Limb (tissue), 2 donors: ENCODE data around the gene SMOC2.

Experiments
- DNase-seq, 2 donors: peaks; one replicate each; pipeline ENCODE4 v3.0.0-alpha.2; 2016; ENCODE audit errors: extremely low spot score in 2 of 2

The SMOC2 gene

DNA sequence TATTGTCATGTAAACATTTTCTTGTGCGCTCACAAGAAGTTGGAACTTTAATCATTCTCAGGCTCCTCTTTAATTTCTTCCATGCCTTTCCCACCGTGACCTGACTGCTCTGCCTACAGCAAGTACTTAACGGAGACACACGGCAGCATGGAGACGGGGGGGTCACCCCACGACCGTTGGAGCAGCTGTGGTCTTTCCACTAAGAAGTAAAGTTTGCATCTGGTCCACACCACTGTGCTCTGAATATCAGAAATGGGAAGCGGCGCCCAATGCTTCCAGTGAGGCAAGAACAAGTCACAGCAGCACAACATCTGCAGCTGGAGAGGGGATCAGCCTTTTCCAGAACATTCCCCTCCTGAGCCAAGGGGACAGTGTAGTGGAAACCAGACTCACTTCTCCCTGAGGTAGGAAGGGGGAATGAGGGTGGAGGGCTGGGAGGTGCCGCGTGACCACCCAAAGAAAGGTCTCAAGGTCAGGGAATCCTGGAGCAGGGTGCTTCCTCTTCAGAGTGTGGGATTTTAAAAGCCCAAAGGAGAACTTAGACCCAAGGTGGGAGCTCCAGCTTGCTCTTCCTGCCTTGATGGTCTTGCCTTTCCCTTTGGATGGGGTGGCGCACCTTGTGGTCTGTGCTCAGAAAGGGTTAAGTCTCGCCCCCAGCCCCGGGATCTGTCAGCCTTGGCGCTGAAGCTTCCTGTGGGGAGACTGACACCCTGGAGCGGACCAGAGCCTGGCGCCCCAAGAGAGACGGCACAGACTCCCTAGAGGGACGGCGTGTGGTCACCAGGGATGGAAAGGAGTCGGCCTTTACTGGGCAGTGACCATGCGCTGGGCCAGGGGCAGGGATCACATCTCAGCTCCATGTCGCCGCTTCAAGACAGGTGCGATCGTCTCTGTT is 25.6 kb upstream of the SMOC2 start:
- peak in 1 of 2 donors; percentile 38 for DNase-seq

DNA sequence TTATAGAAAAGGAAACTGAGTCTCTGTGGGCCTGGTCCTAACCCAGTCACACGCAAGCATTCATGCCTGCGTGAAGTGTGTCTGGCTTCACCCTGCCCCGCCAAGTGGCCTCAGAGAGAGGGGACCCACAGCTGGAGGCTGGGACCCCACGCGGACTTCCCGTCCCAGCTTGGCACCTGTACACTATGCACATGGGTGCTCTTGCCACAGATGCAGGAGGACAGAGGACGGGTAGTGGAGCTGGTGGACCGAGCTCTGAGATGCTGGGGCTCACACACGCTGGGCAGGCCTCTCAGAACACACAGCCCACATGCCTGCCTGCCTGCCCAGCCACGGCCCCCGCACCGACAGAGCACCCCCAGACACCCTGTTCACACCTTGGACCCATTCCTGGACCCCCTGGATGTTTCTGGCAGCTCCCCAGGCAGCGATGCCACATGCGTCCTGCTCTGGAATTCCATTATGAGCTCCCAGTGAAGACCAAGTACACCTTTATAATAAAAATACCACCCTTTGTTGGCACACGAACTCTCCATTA is 24.9 kb upstream of the SMOC2 start:
- DNase-seq = no peak

DNA sequence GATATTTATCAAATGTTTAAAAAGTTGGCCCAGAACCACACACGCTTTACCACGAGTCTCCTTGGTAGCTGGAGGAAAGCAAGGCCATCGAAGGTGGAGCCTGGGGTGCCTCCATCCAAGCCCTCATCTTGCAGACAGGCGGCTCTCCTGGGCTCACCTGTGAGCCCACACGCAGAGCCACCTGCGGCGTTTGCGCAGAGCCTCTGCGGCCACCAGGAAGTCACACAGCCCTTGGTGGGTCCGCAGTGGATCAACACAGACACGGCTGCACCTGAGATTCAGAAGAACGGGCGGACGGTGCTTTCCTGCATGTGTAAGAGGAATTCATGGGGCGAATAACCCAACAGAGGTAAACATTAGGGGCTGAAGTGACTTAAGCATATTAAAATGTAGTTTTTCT is 24.5 kb upstream of the SMOC2 start:
- DNase-seq = no peak

DNA sequence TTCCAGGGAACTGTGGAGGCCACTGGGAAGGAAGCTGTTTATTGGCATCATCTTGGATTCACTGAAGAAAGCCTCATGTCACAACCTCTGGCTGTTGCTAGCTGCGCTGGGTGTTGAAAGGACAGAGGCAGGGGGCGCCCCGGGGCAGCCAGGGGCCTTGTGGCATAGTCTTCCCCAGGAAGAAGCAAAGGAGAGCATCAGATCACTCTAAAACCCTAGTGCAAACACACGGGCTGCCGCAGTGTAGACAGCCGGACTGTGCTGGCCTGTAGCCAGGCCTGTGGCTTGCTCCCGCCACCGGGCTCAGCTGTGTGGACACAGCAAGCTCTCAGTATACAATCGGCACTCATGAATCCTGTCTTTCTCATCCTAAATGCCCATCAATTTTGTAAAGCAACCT is 23.8 kb upstream of the SMOC2 start:
- DNase-seq = no peak

GRCh38 chr6:168417679-168418557 is 23.1 kb upstream of the SMOC2 start:
- peak in 1 of 2 donors; percentile 61 for DNase-seq

DNA sequence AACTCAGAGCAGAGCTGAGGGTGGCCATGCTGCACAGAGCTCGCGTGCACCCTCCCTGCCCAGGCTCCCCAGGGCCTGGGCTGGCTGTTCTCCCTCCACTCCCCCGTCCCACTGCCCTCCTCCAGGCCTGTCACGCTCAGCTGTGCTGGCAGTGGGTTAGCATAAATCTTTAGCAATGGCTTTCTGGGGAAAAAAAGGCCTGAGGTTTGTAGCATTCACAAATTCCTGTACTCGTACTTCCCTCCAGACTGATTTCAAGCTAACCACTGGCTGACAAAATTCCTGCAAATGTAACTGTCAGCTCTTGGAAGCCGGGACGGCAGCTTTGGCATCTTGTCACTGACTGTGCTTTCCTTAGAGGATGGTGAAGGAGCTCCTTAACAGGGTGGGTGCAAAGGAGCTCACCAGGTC is 22.3 kb upstream of the SMOC2 start:
- DNase-seq = no peak

DNA sequence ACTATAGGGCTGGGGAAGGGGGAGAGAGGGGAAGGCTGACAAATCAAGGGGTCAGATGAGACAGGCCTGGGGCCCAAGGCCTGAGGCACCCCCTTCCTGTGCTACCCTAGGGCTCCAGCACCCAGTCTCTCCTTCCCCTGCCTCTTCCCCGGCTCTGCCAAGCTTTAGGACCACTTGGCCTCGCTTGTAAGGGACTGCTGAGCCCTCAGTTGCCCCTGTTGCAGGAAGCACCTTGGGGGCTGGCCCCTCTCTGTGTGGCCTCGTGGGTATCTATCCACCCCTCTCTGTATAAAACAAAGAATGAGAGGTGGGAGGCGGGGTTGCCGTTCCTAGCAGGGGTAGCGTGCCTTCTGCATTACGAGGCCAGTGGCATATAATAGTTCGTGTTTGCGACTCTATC is 21.4 kb upstream of the SMOC2 start:
- no peak for DNase-seq

DNA sequence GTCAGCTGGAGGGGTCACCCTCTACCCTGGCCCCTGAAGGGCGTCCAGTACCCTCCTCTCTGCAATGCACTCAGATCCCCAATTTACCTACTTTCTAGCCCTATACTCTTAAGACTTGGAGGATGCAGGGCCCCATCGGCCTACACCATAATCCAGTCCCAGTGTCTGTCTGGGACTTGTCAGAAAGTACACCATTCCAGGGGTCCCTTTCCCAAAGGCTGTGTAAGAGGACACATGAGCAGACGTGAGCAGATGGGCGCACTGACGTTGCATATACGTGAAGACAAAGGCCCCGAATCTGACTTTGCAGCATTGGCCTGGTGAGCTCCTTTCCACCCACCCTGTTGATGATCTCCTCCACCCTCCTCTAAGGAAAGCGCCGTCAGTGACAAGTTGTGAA is 20.9 kb upstream of the SMOC2 start:
- DNase-seq = no peak

DNA sequence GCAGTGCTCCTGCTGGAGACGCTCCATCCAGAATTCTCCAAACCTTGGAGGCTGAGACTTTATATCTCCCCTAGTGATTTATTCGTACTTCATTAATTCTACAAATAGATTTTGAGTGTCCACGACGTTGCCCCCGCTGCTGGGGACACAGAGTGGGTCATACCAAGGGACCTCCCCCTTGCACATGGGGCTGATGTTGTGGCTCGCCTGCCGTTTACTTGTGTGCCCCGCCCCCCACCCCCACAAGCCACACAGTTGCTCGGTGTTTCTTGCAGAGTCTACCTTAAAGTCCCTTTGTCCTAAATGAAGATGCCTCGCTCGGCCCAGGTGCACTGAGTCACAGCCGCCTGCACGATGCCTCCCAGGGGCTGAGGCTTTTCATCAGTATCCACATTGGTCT is 20.3 kb upstream of the SMOC2 start:
- DNase-seq = no peak

DNA sequence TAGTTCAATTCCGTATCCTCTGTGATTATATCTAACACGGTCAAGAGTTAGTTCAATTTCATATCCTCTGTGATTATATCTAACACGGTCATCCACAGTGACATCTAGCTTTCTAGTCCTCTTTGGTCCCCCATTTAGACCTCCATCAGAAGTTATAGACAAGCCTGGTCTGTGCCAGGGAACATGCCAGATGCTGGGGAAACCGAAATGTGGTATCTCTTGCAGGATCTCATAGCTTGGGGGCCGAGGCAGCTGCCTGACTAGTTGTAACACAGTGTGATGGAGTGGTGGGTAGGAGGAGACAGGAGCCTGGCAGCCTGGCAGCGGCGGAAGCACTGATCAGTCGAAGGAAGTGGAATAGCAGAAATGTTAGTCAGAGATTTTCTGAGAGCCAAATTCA is 13.8 kb upstream of the SMOC2 start:
- DNase-seq = no peak

DNA sequence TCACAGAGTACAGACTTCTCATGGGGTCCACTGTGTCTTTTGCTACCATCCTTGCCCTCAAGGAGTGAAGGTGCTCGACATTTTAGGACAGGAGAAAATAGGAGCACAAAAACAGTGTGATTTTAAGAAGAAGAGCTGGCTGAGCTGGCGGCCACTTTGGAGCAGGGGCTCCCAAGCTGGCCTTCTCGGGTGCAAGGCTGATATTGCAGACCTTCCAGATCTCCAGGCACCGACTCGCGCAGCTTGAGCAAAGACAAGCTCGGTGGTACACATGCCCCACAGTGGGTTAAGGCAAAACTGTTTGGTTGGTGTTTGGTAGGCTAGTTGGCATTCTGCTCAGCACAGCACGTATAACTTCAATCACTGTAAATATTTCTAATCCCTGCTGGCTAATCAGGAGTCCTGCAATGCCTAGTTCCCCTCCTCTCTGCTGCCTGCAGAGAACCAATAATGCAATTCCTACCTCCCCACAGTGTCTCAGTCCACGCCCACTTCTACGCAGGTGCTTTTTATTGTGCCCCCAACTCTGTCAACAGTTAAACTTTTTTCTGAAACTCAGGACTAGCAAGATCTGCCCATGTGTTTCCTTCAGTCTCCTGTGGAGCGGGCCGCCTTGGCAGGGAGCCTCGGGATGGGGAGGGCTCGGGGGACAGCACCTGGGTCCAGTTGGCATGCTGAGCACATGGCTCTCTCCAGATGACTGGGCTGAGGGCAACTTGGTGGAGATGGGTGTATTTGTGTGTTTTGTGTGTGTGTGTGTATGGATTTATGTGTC is 12.7 kb upstream of the SMOC2 start:
- DNase-seq = no peak

DNA sequence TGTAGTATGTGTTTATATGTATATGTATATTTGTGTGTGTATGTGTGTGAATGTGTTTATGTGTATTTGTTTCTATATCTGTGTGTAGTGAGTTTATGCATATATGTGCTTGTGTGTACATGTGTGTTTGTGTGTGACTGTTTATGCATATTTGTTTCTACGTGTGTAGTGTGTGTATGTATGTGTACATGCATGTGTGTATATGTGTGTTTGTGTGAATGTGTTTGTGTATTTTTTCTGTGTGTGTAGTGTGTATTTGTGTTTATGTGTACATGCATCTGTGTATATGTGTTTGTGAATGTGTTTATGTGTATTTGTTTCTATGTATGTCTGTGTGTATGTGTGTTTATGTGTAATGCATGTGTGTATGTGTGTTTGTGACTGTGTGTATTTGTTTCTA is 12.1 kb upstream of the SMOC2 start:
- DNase-seq = no peak

DNA sequence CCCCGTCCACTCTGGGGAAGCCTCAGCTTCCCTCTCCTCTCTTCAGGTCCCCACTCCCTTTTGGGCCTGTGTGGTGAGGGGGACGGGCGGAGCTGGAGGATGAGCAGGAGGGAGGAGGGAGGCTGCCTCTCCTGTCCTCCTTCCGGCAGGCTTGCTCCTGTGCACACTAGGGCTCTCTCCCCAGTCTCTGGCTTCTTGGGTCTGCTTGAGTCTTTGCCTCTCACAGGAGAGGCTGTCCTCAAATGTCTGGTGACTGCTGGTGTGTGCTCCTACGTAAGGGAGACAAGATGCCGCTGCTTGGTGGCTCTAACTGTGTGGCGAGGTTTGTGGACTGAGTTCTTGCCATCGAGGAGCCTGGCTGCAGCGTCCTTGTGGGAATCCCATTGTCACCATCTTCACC is 8.8 kb upstream of the SMOC2 start:
- no peak for DNase-seq

DNA sequence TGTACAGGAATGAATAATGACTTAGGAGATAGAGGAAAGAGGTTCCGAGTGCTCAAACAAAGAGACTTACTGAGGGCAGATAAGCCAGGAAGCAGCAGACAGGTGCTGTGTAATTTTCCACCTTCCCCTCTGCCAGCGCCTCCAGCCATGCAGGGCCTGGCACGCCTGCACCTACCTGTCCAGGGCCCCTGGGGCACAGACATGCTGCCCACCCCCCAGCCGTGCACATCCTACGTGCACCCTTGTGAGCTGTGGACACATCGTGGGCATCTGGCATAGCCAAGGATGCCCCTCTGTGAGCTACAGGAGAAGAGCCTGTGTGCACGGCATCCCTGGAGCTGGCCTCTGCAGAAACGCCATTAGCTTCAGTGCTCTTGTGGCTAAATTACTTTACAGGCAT is 7.1 kb upstream of the SMOC2 start:
- DNase-seq = no peak

DNA sequence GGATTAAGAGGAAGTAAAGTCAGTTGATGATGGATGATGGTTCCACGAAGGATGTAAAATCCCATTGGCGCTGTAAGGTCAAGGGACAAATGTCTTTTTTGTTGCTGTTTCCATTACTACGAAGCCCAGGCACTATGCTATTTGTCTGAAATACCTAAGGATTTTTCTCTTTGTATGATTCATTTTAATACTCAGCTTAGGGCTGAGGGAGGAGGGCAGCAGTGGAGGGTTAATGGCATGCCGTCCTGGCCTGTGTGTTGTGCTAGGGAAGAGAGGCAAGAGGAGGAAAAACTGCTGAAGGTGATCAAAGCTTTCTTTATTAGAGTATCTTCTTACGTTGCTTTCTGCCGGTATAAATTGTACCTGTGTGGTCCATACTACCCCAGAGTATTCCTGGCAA is 6.5 kb upstream of the SMOC2 start:
- DNase-seq = no peak

DNA sequence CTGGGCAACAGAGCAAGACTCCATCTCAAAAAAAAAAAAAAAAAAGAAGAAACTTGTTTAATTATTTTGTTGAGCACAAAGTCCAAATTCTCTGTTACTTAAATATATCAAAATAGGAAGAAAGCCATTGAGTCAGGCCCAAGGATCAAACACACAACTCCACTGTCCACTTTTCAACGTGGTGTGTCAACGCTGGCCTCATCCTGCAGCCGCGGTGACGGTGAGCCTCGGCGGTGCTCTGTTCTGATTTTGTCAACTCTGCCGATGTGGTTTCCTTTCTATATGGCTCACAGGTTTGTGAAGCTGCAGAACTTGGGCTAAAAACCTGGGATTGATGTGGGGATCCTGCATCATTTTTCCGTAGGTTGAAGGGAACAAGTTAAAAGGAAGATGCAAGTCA is 3.2 kb upstream of the SMOC2 start:
- DNase-seq = no peak

DNA sequence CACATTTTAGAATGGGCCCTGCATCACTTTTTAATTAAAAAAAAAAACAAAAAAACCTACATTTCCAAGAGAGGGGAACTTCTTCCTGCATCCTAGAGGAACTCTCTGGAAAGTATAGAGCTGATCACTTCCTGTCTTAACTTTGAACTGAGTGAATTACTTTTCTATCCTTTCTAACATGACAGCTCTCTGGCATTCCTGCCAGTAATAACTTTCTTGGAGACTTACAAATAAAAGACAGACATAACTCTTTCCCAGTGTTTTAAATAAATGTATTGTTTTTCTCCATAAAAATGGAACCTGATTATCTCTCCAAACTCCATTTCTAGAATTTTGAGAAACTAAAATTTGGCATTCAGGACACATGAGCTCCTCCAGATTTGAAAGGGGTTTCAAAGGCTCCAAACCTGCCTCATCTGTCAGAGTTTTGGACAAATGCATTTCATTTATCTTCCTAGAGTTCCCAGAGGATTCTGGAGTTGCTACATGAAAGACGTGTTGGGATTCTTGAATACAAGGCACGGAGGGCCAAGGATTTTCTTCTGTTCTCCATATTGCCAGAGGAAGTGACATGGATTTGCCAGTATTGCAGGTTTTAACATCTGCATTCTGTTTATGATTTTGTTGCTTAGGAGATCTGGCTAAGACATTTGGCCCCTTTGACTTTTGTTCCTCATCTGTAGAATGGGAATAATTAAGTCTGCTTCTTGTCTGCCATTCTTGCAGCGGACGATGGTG is 2.0 kb upstream of the SMOC2 start:
- DNase-seq = peak in 1 of 2 donors; percentile 53

- no peak for DNase-seq
Measured at GRCh38 chr6:168439794-168440450, 1.1 kb upstream of the SMOC2 start.

- no peak for DNase-seq
Measured at GRCh38 chr6:168441434-168442391, 729 bp downstream of the SMOC2 start.
